ENCODE measurements around the gene TEN1. TPM values are rescaled to one million over a fixed set of nuclear protein-coding genes. Genes with fewer than 3 reads are reported as not detected.

TEN1 gene
- total RNA-seq, 1 experiment from 2014 or later = 19.3 TPM

DNA sequence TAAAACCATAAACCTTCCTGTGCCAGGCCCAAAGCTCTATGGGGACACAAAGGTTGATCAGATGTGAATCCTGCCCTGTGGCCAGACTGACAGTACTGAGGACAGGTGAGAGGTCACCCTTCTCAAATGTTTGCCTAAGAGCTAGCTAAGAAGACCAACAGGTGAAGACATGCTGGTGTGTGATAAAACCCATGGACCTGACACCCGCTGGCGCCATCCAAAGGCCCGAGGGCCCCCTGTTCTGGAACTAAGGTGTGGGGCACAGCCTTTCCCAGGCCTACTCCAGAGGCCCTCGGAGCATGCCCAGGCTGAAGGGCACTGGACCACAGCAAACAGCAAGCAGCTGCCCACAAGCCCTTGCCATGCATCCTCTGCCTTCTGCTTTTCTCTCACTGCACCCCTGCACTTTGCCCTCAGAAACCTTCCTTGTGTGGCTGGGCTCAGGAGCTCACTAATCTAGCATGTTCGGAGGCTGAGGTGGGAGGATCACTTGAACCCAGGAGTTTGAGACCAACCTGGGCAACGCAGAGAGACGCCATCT lies 16.4 kb downstream of the TEN1 start:
- no peaks in the 10 kb centered on the region for H3K4me1 ChIP-seq (ENCODE audit: insufficient read depth, low read length)
- no peak overlapping the region for H3K4me3 Mint-ChIP-seq
- H3K27ac Mint-ChIP-seq = no peak overlapping the region
- no peak overlapping the region for H4K5ac ChIP-seq (ENCODE audit: insufficient read length, low read depth, low read length)
- no peaks in the 10 kb centered on the region for H4K20me1 ChIP-seq (ENCODE audit: control insufficient read depth, insufficient read depth, insufficient read length)
- H2AK5ac ChIP-seq (ENCODE audit: insufficient read length, low read length) = no peak overlapping the region
- no peak overlapping the region for H2BK15ac ChIP-seq (ENCODE audit: low read depth, low read length)
- no peak overlapping the region for H3K4me2 ChIP-seq (ENCODE audit: insufficient read depth, insufficient read length, low read length)
- no peak overlapping the region for H4K91ac ChIP-seq (ENCODE audit: insufficient read length, low read depth, low read length)
- no peak overlapping the region for H4K8ac ChIP-seq (replicated peaks; ENCODE audit: insufficient read length, low read depth, low read length)
- no peak overlapping the region for H3K18ac ChIP-seq (ENCODE audit: insufficient read length, low read depth, low read length)
- H3K79me1 ChIP-seq (ENCODE audit: insufficient read depth, low read depth, low read length, poor library complexity, severe bottlenecking) = no peaks in the 10 kb centered on the region
- no peaks in the 10 kb centered on the region for H3K23me2 ChIP-seq (ENCODE audit: insufficient read length, low read depth, low read length, poor library complexity, severe bottlenecking)
- H3K79me2 ChIP-seq (ENCODE audit: insufficient read depth, low read length) = no peaks in the 10 kb centered on the region
- no peaks in the 10 kb centered on the region for H3K27me3 Mint-ChIP-seq (ENCODE audit: low read depth)
- H3K56ac ChIP-seq (ENCODE audit: insufficient read length, low read depth, low read length) = no peak overlapping the region
- H2BK20ac ChIP-seq (ENCODE audit: low read depth, low read length, poor library complexity, severe bottlenecking) = no peak overlapping the region
- peaks cover 9 to 11% of the 10 kb centered on the region in 2 experiments; a peak in 3 of 4 replicates for H3K4me1 Mint-ChIP-seq
- DNase-seq = no peak
- no peaks in the 10 kb centered on the region for H3K27me3 ChIP-seq (ENCODE audit: insufficient read depth, low read length)
- no peak overlapping the region for H2BK120ac ChIP-seq (ENCODE audit: low read depth, low read length, poor library complexity, severe bottlenecking)
- H3K36me3 Mint-ChIP-seq (ENCODE audit: insufficient read depth in 1 of 3, low read depth in 3 of 3) = peaks cover 14 to 37% (median 24%) of the 10 kb centered on the region in 3 experiments; a peak in 6 of 7 replicates
- no peak overlapping the region for H3K9ac ChIP-seq (ENCODE audit: extremely low read depth, insufficient read length, low read length)
- TF ChIP-seq, protein P1, sequence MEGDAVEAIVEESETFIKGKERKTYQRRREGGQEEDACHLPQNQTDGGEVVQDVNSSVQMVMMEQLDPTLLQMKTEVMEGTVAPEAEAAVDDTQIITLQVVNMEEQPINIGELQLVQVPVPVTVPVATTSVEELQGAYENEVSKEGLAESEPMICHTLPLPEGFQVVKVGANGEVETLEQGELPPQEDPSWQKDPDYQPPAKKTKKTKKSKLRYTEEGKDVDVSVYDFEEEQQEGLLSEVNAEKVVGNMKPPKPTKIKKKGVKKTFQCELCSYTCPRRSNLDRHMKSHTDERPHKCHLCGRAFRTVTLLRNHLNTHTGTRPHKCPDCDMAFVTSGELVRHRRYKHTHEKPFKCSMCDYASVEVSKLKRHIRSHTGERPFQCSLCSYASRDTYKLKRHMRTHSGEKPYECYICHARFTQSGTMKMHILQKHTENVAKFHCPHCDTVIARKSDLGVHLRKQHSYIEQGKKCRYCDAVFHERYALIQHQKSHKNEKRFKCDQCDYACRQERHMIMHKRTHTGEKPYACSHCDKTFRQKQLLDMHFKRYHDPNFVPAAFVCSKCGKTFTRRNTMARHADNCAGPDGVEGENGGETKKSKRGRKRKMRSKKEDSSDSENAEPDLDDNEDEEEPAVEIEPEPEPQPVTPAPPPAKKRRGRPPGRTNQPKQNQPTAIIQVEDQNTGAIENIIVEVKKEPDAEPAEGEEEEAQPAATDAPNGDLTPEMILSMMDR (conservative IDR thresholded peaks at IDR 0.05) = no peak
- no peak overlapping the region for H2AFZ ChIP-seq (ENCODE audit: low read length)
- WGBS (ENCODE audit: extremely low coverage, insufficient read length, low lambda C conversion rate) = no CpG with 5 or more reads among the region's 7 CpGs
- no peak overlapping the region for H3K14ac ChIP-seq (ENCODE audit: insufficient read depth, low read length)
- no peak overlapping the region for H3K4ac ChIP-seq (ENCODE audit: low read depth, low read length)
- no peak overlapping the region for H3K23ac ChIP-seq (ENCODE audit: insufficient read length, low read depth, low read length)
- no peak overlapping the region for H2BK5ac ChIP-seq (ENCODE audit: insufficient read length, low read length)
- H2BK12ac ChIP-seq (ENCODE audit: insufficient read length, low read depth, low read length) = no peak overlapping the region
- H3K27ac ChIP-seq (ENCODE audit: insufficient read length, low read depth, low read length) = no peak overlapping the region
- no peaks in the 10 kb centered on the region for H3K9me3 ChIP-seq (ENCODE audit: control insufficient read depth, low read depth, low read length)
- H3K9me3 Mint-ChIP-seq = no peaks in the 10 kb centered on the region
- H3T11ph ChIP-seq (ENCODE audit: low read length) = no peak overlapping the region

Measured in H9 (cell line).